ENCODE data around the gene DIP2C.

DNA sequence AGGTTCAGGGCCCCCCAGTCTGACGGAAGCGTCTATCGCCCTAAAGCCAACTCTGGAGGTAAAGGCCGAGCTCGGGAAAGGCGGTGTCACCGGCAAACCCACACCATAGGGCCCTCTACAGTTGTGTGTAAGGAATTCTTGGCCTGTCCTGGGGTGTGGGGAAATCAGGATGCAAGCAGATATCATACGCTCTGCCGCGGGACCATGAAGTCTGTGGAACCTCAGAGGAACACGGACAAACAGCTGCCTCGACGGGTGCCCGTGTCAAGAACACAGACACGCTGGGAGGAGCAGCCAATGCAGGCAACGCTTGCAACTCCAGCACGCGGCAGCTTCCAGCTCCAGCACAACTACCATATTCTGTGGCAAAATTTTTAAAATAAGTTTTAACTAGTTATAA lies 157.9 kb downstream of the DIP2C start:
- TF ChIP-seq, protein P1, sequence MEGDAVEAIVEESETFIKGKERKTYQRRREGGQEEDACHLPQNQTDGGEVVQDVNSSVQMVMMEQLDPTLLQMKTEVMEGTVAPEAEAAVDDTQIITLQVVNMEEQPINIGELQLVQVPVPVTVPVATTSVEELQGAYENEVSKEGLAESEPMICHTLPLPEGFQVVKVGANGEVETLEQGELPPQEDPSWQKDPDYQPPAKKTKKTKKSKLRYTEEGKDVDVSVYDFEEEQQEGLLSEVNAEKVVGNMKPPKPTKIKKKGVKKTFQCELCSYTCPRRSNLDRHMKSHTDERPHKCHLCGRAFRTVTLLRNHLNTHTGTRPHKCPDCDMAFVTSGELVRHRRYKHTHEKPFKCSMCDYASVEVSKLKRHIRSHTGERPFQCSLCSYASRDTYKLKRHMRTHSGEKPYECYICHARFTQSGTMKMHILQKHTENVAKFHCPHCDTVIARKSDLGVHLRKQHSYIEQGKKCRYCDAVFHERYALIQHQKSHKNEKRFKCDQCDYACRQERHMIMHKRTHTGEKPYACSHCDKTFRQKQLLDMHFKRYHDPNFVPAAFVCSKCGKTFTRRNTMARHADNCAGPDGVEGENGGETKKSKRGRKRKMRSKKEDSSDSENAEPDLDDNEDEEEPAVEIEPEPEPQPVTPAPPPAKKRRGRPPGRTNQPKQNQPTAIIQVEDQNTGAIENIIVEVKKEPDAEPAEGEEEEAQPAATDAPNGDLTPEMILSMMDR (IDR thresholded peaks at IDR 0.05) = no peak
- TF ChIP-seq POLR2A (IDR thresholded peaks at IDR 0.05) = no peak

All from testis (tissue), 2 donors.